Endothelial cell of hepatic sinusoid (primary cell): Measurements from ENCODE around the gene CLDN14.

Experiments used
- in situ Hi-C: cut with HindIII; loops from 2 replicates; pipeline ENCODE4 v1.10.0; 2017; ENCODE audit warnings: low sequenced_read_pairs

CLDN14 gene

DNA sequence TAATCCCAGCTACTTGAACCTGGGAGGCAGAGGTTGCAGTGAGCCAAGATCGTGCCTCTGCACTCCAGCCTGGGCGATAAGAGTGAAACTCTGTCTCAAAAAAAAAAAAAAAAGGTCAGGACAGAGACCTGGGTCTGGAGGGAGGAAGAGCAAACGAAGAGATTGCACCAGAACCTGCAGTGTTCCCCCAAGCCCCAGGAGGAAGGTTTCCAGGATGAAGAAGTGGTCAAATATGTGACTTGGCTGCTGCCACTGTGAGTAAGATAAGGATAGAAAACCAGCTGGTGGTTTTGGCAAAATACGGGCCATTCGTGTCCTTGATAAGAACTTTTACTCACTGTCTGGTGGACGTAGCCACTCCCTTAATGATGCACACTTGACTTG is 42.2 kb downstream of the CLDN14 start:
- in situ Hi-C loops = no loop called here

DNA sequence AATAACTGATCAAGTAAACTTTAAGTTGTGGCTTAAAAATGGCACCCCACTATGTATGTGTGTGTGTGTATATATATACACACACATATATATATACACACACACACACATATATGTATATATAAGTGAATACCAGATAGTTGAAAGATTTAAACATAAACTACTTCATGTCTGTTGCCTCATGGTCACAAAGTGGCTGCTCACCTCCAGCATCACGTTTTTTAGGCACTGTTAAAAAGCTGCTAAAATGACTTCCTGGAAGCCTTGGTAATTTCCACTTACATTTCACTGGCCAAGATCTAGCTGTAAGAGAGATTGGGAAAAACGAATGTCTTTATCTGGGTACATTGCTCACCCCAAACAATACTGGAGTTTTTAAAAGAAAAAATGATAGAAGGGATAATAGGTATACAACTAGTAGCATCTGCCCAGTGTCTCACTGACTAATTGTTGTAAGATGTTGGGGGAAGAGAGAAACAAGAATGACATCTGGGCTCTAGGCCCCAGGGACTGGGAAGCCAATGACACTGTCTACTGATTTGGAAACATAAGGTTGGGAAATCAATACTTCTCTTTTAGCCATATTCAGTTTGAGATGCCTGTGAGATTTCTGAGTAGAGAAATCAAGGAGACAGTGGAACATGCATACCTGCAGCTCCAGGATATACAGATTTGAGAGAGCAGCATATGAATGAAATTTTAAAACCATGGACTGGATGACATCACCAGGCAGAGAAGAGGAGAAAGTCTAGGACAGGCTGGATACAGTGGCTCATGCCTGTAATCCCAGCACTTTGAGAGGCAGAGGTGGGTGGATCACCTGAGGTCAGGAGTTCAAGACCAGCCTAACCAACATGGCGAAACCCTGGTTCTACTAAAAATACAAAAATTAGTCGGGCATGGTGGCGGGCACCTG is 42.8 kb downstream of the CLDN14 start:
- in situ Hi-C loops = no loop called here

DNA sequence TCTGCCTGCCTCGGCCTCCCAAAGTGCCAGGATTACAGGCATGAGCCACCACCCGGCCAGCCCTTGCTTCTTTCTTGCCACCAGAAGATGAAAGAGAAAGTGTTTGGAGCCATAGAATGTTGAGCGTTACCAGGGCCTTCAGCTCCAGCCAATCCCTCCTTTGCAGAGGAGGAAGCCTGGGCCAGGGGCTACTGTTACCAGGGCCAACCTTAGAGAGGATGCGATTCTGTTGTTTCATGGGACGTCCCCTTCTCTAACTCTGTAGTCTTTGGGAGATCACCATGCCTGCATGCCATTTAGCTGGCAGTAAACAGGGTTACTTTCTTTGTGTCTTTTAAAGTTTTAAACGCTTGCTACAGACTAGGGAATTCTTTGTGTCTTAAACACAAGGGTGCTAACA is 45.8 kb downstream of the CLDN14 start:
- in situ Hi-C loops = no loop called here

DNA sequence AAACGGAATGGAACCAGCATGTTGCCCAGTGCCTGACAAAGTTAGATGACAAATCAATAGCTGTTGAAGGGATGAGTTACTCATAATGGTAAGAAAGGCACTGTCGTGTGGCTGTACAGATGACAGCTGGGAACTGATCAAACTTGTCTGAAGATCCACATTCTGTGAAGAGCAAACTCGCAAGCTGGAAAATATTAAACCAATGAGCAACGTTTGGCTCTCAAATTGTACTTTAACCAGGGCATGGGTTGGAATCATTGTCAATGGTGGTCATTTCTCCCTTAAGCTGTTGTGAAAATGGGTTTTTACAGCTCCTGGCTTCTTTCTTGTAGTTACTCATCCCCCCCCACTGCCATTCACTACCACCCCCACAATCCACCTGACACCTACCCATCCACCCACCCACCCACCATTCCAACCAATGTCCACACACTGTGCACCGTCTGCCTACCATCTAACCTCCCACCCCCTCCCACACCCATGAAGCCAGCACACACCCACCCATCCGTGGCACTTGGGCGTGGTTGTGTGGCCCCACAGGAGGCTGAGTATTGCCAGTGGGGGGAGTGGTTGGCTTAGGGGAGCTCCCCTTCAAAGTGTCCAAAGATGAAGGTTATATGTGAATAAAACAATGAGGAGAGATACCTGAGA is 46.7 kb downstream of the CLDN14 start:
- in situ Hi-C loops = no loop called here

DNA sequence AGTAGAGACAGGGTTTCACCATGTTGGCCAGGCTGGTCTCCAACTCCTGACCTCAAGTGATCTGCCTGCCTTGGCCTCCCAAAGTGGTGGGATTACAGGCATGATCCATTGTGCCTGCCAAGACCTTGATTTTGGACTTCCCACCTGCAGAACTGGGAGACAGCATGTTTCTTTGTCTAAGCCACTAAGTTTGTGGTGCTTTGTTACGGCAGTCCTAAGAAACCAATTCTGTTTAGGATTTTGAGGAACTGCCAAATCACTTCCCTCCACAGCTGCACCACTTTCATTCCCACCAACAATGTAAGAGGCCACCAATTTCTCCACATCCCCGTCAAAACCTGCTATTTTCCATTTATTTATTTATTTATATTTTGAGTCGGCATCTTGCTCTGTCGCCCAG is 48.7 kb downstream of the CLDN14 start:
- in situ Hi-C loops = no loop called here

DNA sequence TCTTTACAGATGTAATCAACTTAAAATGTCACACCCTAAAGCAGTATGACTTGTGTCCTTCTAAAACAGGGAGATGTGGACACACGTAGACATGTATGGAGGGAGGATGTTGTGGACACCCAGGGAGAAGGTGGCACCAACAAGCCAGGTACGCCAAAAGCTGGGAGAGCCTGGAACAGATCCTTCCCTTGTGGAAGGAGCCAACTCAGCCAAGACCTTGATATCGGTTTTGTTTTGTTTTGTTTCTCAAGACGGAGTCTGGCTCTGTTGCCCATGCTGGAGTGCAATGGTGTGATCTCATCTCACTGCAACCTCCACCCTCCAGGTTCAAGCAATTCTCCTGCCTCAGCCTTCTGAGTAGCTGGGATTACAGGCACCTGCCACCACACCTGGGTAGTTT is 49.1 kb downstream of the CLDN14 start:
- in situ Hi-C loops = no loop called here

DNA sequence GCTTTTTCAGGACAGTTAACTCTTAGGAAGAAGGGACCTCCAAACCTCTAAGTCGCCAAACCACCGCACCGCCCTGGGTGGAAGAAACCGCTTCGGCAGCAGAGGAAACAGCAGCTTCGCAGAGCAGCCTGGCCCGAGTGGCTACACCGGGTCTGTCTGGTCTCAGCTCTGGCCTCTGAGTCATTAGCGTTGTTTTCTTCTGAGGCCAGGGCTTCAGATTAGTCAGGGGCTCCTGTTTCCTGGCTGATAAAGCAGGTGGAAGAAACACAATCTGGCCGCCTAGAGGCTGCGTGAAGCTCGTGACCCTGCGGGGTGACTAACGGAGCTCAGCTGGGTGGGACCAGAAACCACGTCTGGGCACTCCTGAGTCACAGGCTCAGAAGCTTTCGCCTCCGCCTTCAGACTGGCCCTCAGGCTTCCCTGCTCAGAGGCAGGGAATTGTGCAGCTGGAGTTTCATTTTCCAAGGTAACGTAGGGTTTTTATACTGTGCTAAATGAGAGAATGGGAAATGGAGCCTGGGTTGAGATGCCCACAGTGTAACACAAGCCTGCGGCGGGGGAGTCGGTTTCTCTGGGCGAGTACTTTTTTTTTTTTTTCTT is 49.9 kb downstream of the CLDN14 start:
- in situ Hi-C loops = no loop called here

DNA sequence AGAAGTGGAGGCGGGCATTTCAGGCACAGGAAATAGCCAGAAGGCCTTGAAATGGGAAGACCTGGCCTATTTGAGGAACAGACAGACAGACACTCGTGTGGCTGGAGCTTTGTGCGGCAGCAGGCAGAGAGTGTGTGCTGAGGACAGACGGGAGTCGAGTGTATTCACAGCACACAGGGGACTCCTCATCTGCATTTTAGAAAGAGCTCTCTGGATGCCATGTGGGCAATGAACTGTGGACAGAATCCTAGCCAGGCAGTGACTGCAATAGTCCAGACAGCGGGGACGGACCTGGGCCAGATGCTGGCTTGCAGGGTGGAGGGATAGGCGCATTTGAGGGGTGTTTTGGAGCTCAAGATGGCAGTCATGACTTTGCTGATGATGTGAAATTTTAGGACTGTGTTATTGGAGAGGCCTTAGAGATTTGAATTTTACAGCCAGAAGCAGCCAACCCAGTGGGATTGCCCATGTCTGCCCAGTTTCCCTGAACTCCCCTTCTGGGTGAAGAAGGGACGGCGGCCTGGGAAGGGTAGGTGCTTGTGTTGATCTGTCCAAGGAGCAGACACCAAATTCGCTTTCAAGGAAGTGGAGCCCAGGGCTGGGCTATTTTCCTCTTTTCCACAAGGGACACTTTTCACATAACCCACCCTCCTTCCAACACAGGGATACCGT is 51.0 kb downstream of the CLDN14 start:
- in situ Hi-C loops = no loop called here

DNA sequence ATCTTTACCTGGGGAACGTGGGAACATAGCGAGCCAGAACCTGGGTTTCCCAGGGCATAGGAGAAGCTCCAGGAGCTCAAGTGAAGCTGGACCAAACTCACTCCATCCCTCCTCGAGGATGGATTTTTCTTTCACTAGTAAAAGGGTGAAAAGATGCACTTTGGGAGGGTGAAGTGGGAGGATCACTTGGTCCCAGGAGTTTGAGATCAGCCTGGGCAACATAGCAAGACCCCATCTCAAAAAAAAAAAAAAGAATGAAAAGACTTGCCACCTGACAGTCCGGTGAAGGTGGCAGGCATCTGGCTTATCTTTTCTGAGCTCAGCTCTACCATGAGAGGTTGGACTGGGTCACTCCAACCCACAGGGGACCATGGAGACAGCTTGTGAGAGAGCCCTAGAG is 52.4 kb downstream of the CLDN14 start:
- in situ Hi-C loops = no loop called here

DNA sequence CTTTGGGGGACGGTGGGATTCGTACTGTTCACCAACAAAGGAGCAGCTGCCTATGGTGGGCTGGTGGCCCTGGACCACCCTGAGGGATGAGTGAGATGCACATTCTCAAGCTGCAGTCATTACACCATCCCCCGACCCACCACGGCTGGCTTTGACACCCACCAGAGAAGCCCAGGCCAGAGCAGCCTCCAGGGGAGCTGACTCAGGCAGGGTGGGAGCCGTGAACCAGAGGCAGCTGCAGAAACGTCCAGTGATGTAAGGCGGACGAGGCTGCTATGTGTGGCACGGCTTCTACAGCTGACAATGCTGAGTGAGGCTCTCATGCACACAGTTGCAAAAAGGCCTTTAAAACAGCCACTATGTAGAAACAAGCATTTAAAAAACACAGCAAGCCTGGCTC is 54.6 kb downstream of the CLDN14 start:
- in situ Hi-C loops = no loop called here

DNA sequence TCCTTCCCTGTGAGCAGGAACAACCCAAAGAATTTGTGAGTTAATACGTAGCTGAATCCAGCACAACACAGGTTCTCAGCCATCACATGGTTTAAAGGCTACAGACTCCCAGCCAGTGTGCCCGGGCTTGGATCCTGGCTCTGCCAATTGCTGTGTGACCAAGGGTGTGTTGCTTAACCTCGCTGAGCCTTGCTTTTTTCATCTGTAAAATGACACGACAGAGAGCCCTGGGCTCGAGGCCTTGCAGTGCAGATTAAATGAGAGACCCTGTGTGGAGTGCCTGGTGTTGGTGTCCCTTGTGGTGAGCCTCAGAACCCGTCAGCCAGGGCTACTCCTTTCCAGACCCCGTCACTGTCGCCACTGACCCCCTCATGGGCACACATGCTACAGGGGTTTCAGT is 55.3 kb downstream of the CLDN14 start:
- in situ Hi-C loops = no loop called here

DNA sequence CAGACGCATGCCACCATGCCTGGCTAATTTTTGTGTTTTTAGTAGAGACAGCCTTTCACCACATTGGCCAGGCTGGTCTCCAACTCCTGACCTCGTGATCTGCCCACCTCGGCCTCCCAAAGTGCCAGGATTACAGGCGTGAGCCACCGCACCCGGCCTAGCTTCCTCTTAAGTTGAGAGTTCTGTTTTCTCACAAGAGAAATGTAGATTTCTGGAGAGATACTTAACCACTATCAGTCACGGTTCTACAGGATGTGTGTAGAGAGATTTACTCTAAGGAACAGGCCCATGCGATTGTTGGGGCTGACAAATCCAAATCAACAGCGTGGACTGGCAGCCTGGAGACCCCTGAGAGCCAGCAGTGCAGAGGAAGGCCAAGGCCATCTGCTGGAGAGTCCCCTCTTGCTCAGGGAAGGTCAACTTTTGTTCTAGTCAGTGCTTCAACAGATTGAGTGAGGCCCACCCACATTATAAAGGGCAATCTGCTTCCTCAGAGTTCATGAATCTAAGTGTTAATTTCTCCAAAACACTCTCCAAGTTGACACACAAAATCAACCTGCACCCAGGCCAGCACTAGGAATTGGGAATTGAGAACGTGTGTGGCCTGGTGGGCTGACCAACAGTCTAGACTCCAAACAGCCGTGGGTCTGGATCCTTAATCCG is 56.0 kb downstream of the CLDN14 start:
- in situ Hi-C loops = no loop called here

DNA sequence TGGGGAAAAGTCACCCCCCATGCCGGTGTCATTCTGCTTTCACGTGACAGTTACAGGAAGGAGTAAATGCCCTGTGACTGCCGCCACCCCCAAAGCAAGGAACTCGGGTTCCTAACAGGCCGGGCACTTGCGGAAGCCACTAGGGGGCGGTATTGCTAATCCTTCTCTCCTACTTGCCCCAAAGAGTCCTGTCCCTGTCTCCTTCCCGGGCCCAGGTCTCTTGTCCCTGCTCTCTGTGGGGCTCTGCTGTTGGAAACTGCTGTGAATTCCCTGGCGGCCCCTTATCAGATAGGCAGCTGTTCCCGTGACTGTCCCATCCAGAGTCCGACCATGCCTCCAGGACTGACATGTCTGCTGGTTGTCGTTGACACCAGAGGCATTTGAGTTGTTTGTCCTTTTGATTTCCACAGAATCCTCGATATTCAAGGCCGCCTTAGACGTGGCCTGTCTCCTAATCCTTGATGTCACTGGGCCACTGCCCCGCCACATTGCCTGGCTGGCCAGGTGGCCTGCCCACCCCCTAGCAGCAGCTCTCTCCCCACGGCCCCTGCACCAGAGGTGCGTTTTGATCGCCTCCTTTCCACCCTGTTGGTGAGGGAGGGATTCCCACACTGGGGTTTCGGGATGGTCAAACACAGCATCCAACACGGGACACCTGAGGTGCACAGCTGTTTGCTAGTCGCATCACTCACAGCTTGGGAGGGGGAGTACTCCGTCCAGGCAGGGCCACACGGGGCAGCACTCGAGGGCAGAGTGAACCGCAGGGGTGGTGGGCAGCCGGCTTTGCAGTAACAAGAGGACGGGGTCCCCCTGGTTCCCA is 57.4 kb downstream of the CLDN14 start:
- in situ Hi-C loops = no loop called here

DNA sequence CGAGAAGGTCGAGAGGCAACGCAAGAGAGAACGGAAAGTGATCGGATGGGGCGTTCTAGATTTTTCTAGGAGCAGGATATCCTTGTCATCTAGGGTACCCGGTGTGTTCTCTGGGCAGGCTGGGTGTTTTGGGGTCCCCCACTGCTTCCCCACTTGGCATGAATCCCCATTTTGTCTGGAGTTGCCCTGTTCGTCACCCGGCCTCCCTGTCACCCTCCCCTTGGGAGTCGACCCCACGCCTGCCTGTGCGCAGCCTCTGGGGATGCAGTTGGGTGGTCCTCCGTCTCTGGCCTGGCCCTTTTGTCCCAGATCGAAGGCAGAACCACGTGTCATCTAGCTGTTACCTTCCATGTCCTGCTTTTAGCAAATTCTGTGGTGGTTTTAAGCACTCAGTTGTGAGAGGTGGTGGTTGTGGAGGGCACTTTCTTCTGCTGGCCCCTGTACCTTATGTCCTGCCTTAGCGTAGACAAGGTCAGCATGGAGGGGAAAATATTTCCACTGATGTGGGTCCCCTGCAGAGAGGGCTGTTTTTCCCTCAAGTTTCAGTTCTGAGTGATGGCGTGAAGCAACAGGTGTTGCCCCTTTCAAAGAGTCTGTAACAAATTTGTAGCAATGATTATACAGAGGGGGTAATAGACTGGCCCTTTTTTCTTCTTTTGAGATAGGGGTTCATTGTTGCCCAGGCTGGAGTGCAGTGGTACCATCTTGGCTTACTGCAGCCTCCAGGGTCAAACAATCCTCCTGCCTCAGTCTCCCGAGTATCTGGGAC is 59.2 kb downstream of the CLDN14 start:
- in situ Hi-C loops = no loop called here

DNA sequence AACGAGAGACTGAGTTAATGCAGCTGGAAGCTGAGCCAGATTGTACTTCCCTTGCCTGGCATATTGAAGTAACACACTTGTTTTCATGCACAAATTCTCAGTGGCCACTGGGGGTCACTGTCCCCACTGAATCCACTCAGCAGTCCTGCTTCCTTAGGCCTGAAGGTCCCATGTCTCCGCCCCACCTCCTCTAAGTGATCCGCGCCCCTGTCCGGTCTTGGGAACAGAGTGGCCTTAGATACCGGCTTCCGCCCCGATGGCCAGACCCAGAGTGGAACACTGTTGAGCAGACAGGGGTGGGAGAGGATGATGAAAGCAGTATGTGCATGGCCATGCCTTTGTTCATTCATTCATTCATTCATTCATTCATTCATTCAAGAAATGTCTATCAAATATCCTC is 59.9 kb downstream of the CLDN14 start:
- in situ Hi-C loops = no loop called here

DNA sequence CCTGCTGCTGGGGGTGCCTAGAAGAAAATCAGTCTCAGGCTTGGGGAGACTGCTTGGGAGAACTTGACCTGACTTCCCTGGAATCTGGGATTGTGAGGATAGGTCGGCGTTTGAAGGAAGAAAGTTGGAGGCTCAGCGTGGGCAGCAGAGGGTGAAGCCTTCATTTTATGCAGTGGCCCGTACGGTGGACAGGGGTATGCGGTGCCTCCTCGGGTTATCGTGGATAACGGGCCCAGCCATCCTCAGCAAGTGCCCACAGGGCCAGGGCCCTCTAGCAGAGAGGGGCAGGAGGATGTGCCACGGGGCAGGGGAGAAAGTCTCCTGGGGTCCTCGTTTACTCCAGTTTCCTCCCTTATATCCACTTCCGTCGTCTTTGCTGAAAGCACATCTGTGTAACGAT is 60.7 kb downstream of the CLDN14 start:
- in situ Hi-C loops = no loop called here

DNA sequence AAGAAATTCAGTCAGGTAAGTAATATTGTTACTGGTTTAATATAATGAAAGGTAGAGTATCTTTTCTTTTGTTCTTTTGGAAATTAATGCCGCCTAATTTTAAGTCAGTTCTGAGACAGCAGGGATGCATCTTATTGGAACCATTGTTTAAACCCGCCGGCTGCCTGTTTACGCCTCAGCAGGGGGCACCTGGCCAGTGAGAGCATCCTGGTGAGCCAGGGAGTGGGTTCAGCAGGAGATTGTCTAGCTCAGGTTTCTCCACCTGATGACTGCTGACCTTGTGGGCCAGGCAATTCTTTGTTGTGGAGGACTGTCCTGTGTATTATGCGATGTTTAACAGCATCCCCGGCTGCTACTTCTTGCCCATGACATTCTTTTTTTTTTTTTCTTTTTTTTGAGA is 64.5 kb downstream of the CLDN14 start:
- in situ Hi-C loops = no loop called here

DNA sequence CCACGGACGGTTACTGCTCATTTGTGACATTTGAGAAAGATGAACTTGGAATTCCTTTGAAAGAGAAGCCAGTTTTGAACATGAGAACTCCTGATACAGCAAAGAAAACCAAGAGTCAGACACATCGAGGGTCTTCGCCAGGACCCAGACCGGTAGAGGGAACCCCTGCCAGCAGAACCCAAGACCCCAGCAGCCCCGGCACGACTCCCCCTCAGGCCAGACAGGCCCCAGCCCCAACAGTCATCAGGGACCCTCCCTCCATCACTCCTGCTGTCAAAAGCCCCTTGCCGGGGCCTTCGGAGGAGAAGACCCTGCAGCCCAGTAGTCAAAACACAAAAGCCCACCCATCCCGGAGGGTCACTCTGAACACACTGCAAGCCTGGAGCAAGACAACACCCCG is 67.0 kb downstream of the CLDN14 start:
- in situ Hi-C loops = loop anchor here (5.0 kb wide), 2 partner anchors 34 to 79 kb away; no protein-coding TSS in a partner anchor

DNA sequence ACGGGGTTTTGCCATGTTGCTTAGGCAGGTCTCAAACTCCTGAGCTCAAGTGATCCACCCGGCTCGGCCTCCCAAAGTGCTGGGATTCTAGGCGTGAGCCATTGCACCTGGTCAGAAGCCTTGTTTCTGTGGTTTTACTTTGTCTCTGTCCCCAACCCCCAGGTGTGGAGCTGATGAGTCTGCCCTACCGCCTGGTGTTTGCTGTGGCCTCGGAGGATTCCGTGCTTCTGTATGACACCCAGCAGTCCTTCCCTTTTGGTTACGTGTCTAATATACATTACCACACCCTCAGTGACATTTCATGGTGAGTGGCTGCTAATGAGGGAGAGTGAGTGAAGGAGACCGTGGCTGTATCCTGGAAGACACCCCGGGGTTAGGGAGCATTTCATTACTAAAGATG is 68.6 kb downstream of the CLDN14 start:
- in situ Hi-C loops = loop anchor here (5.0 kb wide), 2 partner anchors 36 to 81 kb away; no protein-coding TSS in a partner anchor
